Natural killer cell (primary cell): Measurements from ENCODE around the gene MLC1. TPM values are rescaled to one million over a fixed set of nuclear protein-coding genes. Genes with fewer than 3 reads are reported as not detected.

Experiments used
- ATAC-seq, 3 donors: fragments of 150-1000 bp in 2 of 3; fragments of 200-7000 bp in 1 of 3; cut with Tn5 transposase; 1 replicate in 1 of 3; 2 replicates in 2 of 3; pipeline ENCODE4 v1.10.0; 2021; ENCODE audit warnings: mild to moderate bottlenecking in 2 of 3, moderate library complexity in 2 of 3
- DNase-seq, 2 donors: peaks; one replicate each; pipeline versions ENCODE4 v3.0.0 to v3.0.0-alpha.2; 2013 to 2021; ENCODE audit warnings: mixed read lengths in 1 of 2
- H3K27ac ChIP-seq: one replicate; pipeline ENCODE4 v1.5.1; 2013; ENCODE audit warnings: mild to moderate bottlenecking, low read length
- H3K27me3 ChIP-seq: one replicate; pipeline ENCODE4 v1.6.1; 2013; ENCODE audit warnings: low read length; ENCODE audit not compliant: control insufficient read depth, insufficient read depth
- H3K36me3 ChIP-seq: one replicate; pipeline ENCODE4 v1.6.1; 2013; ENCODE audit warnings: low read length; ENCODE audit not compliant: control insufficient read depth, insufficient read depth
- H3K4me1 ChIP-seq: one replicate; pipeline ENCODE4 v1.6.1; 2013; ENCODE audit warnings: low read length; ENCODE audit not compliant: control insufficient read depth, insufficient read depth
- H3K4me3 ChIP-seq: one replicate; pipeline ENCODE4 v1.5.1; 2013; ENCODE audit warnings: low read length
- H3K9me3 ChIP-seq: one replicate; pipeline ENCODE4 v1.6.1; 2013; ENCODE audit warnings: low read length; ENCODE audit not compliant: control insufficient read depth, insufficient read depth
- H3K27ac Mint-ChIP-seq, 2 donors: one replicate each; pipeline ENCODE4 v1.8.0; 2022; ENCODE audit warnings: mild to moderate bottlenecking in 2 of 2, mixed read lengths in 2 of 2, moderate library complexity in 1 of 2
- H3K27me3 Mint-ChIP-seq, 2 donors: one replicate each; pipeline ENCODE4 v1.8.0; 2022; ENCODE audit warnings: low read depth in 2 of 2, mixed read lengths in 2 of 2
- H3K36me3 Mint-ChIP-seq: one replicate; pipeline ENCODE4 v1.8.0; 2022; ENCODE audit warnings: mixed read lengths
- H3K4me1 Mint-ChIP-seq, 2 donors: one replicate each; pipeline ENCODE4 v1.8.0; 2022; ENCODE audit warnings: mixed read lengths in 2 of 2
- H3K4me3 Mint-ChIP-seq: one replicate; pipeline ENCODE4 v1.8.0; 2022; ENCODE audit warnings: mild to moderate bottlenecking, moderate library complexity, mixed read lengths
- H3K9me3 Mint-ChIP-seq, 2 donors: one replicate each; pipeline ENCODE4 v1.8.0; 2022; ENCODE audit warnings: mixed read lengths in 2 of 2
- WGBS: methylation state at CpG from one replicate; pipeline ENCODE4 v1.1.7; 2013; ENCODE audit warnings: missing lambda C conversion rate; ENCODE audit not compliant: insufficient coverage; 5-methylcytosine and 5-hydroxymethylcytosine counted together
- intact Hi-C: fragments of 100-400 bp; cut with micrococcal nuclease; formaldehyde crosslinking; loops from one replicate; pipeline ENCODE4 v1.14.2; 2022
- total RNA-seq, 4 donors: library from RNA; stranded (reverse); fragments of 120-200 nt in 1 of 4; gene quantifications; one replicate each; pipeline versions ENCODE4 v1.2.3 to v1.2.4, GENCODE V29; 2013 to 2022
- TF ChIP-seq, protein P1 (sequence below): fragments of 200-600 bp; IDR thresholded peaks from one replicate; pipeline ENCODE4 v1.8.0; 2022; ENCODE audit warnings: antibody characterized with exemption

The MLC1 gene
- total RNA-seq, 3 donors from 2014 or later (not counting 1 experiment from before 2014, with no cell fraction given) = 67.7 to 96.1 (median 73.7) TPM

DNA sequence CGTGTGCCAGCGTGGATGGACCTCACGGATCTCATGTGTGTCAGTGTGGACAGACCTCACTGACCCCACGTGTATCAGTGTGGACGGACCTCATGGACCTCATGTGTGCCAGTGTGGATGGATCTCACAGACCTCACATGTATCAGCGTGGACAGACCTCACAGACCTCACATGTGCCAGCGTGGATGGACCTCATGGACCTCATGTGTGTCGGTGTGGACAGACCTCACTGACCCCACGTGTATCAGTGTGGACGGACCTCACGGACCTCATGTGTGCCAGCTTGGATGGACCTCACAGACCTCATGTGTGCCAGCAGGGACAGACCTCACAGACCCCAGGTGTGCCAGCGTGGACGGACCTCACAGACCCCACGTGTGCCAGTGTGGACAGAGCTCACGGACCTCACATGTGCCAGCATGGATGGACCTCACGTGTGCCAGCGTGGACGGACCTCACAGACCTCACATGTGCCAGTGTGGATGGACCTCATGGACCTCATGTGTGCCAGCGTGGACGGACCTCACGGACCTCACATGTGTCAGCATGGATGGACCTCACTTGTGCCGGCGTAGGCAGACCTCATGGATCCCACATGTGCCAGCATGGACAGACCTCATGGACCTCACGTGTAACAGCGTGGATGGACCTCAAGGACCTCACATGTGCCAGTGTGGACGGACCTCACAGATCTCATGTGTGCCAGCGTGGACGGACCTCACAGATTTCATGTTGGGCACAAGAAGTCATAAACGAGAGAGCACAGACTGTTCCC is 45.4 kb downstream of the MLC1 start:
- H3K27ac ChIP-seq = no peak overlapping the region
- Mint-ChIP-seq H3K4me1 (peaks cover 7 to 8% of the 10 kb centered on the region in 2 donors), H3K9me3 (peaks cover 0 to 3% of the 10 kb centered on the region in 2 donors), H3K27me3 (peaks cover 16 to 21% of the 10 kb centered on the region in 2 donors), H3K4me3 (no peak overlapping the region), H3K36me3 (peaks cover 7% of the 10 kb centered on the region), H3K27ac (no peak overlapping the region)
- DNase-seq (no peak), ATAC-seq (no peak)
- peaks cover 8% of the 10 kb centered on the region for H3K27me3 ChIP-seq
- intact Hi-C loops = no loop called here
- WGBS = 94% methylated on average over 29 of the region's 29 CpGs
- peaks cover 20% of the 10 kb centered on the region for H3K4me1 ChIP-seq
- H3K9me3 ChIP-seq = peaks cover 4% of the 10 kb centered on the region
- no peaks in the 10 kb centered on the region for H3K36me3 ChIP-seq
- no peak overlapping the region for H3K4me3 ChIP-seq
- TF ChIP-seq, protein P1, sequence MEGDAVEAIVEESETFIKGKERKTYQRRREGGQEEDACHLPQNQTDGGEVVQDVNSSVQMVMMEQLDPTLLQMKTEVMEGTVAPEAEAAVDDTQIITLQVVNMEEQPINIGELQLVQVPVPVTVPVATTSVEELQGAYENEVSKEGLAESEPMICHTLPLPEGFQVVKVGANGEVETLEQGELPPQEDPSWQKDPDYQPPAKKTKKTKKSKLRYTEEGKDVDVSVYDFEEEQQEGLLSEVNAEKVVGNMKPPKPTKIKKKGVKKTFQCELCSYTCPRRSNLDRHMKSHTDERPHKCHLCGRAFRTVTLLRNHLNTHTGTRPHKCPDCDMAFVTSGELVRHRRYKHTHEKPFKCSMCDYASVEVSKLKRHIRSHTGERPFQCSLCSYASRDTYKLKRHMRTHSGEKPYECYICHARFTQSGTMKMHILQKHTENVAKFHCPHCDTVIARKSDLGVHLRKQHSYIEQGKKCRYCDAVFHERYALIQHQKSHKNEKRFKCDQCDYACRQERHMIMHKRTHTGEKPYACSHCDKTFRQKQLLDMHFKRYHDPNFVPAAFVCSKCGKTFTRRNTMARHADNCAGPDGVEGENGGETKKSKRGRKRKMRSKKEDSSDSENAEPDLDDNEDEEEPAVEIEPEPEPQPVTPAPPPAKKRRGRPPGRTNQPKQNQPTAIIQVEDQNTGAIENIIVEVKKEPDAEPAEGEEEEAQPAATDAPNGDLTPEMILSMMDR = no peak

GRCh38 chr22:50035976-50036724 is 49.1 kb downstream of the MLC1 start:
- H3K9me3 ChIP-seq = peaks cover 4% of the 10 kb centered on the region
- H3K4me3 ChIP-seq = no peak overlapping the region
- TF ChIP-seq, protein P1 = no peak
- Mint-ChIP-seq H3K27ac (no peak overlapping the region), H3K9me3 (peaks cover 0 to 3% of the 10 kb centered on the region in 2 donors), H3K36me3 (peaks cover 7% of the 10 kb centered on the region), H3K4me1 (no peaks in the 10 kb centered on the region), H3K4me3 (no peak overlapping the region), H3K27me3 (peaks cover 0 to 4% of the 10 kb centered on the region in 2 donors)
- intact Hi-C loops = no loop called here
- peaks cover 8% of the 10 kb centered on the region for H3K27me3 ChIP-seq
- H3K27ac ChIP-seq = no peak overlapping the region
- 80% methylated on average over 23 of the region's 23 CpGs for WGBS
- DNase-seq (no peak), ATAC-seq (no peak)
- H3K4me1 ChIP-seq = peaks cover 14% of the 10 kb centered on the region
- H3K36me3 ChIP-seq = no peaks in the 10 kb centered on the region

DNA sequence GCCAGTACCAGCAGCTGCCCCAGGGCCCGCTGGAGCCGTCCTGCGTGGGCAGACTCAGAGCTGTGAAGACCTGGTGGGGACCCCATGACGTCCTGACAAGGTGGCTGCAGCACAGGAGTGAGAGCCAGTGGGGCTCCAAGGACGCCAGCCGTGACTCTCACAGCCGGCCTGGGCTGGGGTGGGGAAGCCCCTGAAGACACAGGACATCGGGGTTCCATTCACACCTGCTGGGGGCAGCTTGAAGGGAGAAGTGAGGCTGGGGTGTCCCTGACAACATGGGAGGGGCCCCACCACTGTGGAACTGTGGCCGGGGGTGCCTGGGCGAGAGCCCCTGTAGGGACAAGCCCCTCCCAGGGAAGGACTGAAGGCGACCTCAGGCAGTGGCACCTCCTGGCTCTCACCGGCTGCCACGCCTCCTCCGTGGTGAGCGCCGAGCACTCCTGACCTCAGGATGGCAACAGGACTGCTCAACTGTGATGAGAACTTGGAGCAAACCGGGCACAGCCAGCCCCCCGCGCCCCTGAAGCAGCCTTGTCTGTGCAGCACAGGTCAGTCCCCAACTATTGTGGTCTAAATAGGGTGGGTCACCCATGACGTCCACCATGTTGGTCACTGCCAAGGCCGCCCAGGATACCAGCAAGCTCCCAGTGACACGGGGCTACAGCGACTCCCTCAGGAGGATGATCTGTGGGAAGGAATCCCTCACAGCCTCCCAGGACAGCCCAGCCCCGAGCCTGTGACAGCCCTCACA is 49.9 kb downstream of the MLC1 start:
- no peak for DNase-seq
- no peak overlapping the region for H3K27ac Mint-ChIP-seq
- Histone ChIP-seq H3K4me3 (no peak overlapping the region), H3K4me1 (peaks cover 17% of the 10 kb centered on the region), H3K9me3 (peaks cover 4% of the 10 kb centered on the region), H3K27me3 (peaks cover 10% of the 10 kb centered on the region), H3K27ac (no peak overlapping the region), H3K36me3 (no peaks in the 10 kb centered on the region)
- intact Hi-C loops = no loop called here
- TF ChIP-seq, protein P1 = no peak
- peaks cover 7% of the 10 kb centered on the region for H3K36me3 Mint-ChIP-seq
- H3K9me3 Mint-ChIP-seq = peaks cover 0 to 3% of the 10 kb centered on the region in 2 donors
- no peaks in the 10 kb centered on the region for H3K4me1 Mint-ChIP-seq
- H3K4me3 Mint-ChIP-seq = no peak overlapping the region
- peak in 1 of 3 donors; percentile 21 for ATAC-seq
- 84% methylated on average over 24 of the region's 24 CpGs for WGBS
- peaks cover 0 to 4% of the 10 kb centered on the region in 2 donors for H3K27me3 Mint-ChIP-seq
